Small intestine (tissue), 7 donors: ENCODE data around the gene EIF2B1. TPM values are rescaled to one million over a fixed set of nuclear protein-coding genes. Genes with fewer than 3 reads are reported as not detected.
"Not testable (repeated sequence)": the region's sequence is repeated elsewhere in the genome, so short reads cannot be mapped to it uniquely, and the experiment has no call there.

Experiments
- DNase-seq, 2 donors: peaks; one replicate each; pipeline versions ENCODE4 v3.0.0 to v3.0.0-alpha.2; 2013
- FAIRE-seq: peaks from 2 replicates; lab custom pipeline; 2012; peaks lifted over from hg19 to GRCh38; lab: Jason Lieb, UNC
- H3K27ac ChIP-seq, 3 donors: one replicate each; pipeline ENCODE4 v1.5.1; 2013; ENCODE audit warnings: low read length in 2 of 3, mild to moderate bottlenecking in 2 of 3, control low read depth in 1 of 3, inconsistent platforms in 1 of 3, low read depth in 1 of 3, moderate library complexity in 1 of 3
- H3K27me3 ChIP-seq, 3 donors: one replicate each; pipeline ENCODE4 v1.6.1; 2013; ENCODE audit warnings: low read length in 3 of 3, inconsistent platforms in 1 of 3; ENCODE audit not compliant: control insufficient read depth in 3 of 3, insufficient read depth in 3 of 3
- H3K36me3 ChIP-seq, 3 donors: one replicate each; pipeline ENCODE4 v1.6.1; 2013; ENCODE audit warnings: low read length in 3 of 3, inconsistent platforms in 1 of 3, low read depth in 1 of 3, mild to moderate bottlenecking in 1 of 3, moderate library complexity in 1 of 3; ENCODE audit not compliant: control insufficient read depth in 3 of 3, insufficient read depth in 2 of 3
- H3K4me1 ChIP-seq, 3 donors: one replicate each; pipeline ENCODE4 v1.6.1; 2013; ENCODE audit warnings: low read length in 2 of 3, inconsistent platforms in 1 of 3, low read depth in 1 of 3, mild to moderate bottlenecking in 1 of 3, moderate library complexity in 1 of 3; ENCODE audit not compliant: control insufficient read depth in 3 of 3, insufficient read depth in 2 of 3
- H3K4me3 ChIP-seq, 3 donors: one replicate each; pipeline ENCODE4 v1.5.1; 2013; ENCODE audit warnings: low read length in 3 of 3, control low read depth in 1 of 3, inconsistent platforms in 1 of 3, low read depth in 1 of 3, mild to moderate bottlenecking in 1 of 3, moderate library complexity in 1 of 3
- H3K9me3 ChIP-seq, 2 donors: one replicate each; pipeline ENCODE4 v1.6.1; 2013; ENCODE audit warnings: low read depth in 1 of 2, low read length in 1 of 2; ENCODE audit not compliant: control insufficient read depth in 2 of 2, insufficient read depth in 1 of 2
- WGBS, 3 donors: extraction: QIAGEN DNeasy Blood & Tissue Kit; methylation state at CpG; one replicate each; pipeline ENCODE4 v1.1.7; 2013; 5-methylcytosine and 5-hydroxymethylcytosine counted together
- polyA plus RNA-seq, 4 donors: library from polyadenylated mRNA; stranded (reverse) in 3 of 4; unstranded in 1 of 4; fragments of 200-250 nt in 3 of 4; fragments of 120-200 nt in 1 of 4; gene quantifications; one replicate each; pipeline versions ENCODE4 v1.2.1 to v1.2.3, GENCODE V29; 2013
- donor health status: healthy with polysubstance abuse.
- donor health status: control.
- donor health status: control.
- donor health status: Bipolar disorder and iron deficiency.
- donor health status: healthy.

EIF2B1 gene
- polyA plus RNA-seq, 4 donors = 28.4 to 40.1 (median 30.9) TPM

DNA sequence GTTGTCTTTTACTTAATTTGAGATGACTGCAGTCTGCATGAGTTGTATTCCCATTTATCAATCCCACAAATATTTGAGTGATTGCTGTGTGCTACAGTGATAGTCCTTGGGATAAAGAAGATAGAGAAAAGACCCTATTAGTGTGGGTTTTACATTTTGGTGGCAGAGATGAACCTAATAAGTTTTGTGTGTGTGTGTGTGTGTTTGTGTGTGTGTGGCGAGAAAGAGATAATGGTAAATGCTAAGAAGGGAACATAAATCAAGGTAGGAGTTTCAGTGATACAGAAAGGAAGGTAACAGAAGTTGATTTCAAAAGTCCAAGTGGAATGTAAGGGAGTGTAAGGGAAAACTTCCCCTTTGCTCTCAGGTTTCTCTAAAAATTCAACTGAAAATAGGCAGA is 34.2 kb downstream of the EIF2B1 start:
- no peak overlapping the region for H3K4me3 ChIP-seq
- H3K36me3 ChIP-seq = peaks cover 3 to 18% (median 5%) of the 10 kb centered on the region in 3 donors
- H3K27ac ChIP-seq = no peak overlapping the region
- H3K4me1 ChIP-seq = peaks cover 0 to 6% (median 5%) of the 10 kb centered on the region in 3 donors
- no peak for FAIRE-seq
- WGBS, 3 donors = 89 to 100% (median 90%) methylated on average over 1 of the region's 1 CpG
- DNase-seq = no peak
- H3K27me3 ChIP-seq = no peaks in the 10 kb centered on the region
- no peaks in the 10 kb centered on the region for H3K9me3 ChIP-seq

DNA sequence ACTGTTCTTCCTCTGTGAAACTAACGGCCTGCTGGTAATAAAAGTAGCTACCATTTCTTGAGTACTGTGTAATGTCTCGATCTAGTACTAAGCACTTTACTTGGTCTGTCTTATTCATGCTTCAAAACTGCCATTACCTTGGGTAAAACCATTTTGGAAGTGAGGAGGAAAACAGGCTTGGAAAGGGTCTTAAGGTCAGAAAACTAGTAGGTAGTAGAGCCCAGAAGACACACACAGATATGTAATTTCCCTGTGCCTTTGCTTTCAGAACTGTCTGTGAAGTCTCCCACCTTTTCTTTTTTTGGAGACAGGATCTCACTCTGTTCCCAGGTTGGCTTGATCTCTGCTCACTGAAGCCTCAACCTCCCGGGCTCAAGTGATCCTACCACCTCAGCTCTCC is 35.0 kb downstream of the EIF2B1 start:
- H3K27ac ChIP-seq = no peak overlapping the region
- H3K36me3 ChIP-seq = peaks cover 3 to 19% (median 5%) of the 10 kb centered on the region in 3 donors
- FAIRE-seq (no peak), DNase-seq (no peak)
- 70 to 75% (median 73%) methylated on average over 3 of the region's 3 CpGs for WGBS, 3 donors
- H3K9me3 ChIP-seq = no peaks in the 10 kb centered on the region
- no peaks in the 10 kb centered on the region for H3K27me3 ChIP-seq
- H3K4me1 ChIP-seq = peaks cover 0 to 6% (median 5%) of the 10 kb centered on the region in 3 donors
- H3K4me3 ChIP-seq = no peak overlapping the region

DNA sequence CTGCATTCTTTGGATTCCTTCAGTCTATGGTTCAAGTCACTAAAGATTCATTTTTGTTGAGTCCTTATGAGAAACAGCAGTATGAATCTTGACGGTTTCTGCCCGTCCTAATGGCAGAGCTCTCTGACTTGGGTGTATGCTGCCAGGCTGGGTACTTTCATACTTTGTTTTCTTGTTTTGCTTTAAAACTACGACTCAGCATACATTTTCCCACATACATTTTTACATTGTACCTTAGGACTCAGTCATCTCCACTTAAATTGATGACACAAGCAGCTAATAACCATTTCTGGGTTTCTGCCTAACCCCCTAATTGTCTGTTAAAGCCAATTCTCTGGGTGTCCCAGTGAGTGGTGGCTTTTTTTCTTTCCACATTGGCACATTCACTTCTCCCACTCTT is 36.4 kb downstream of the EIF2B1 start:
- peaks cover 0 to 6% (median 0%) of the 10 kb centered on the region in 3 donors for H3K4me1 ChIP-seq
- H3K27me3 ChIP-seq = no peaks in the 10 kb centered on the region
- DNase-seq (no peak), FAIRE-seq (no peak)
- no peaks in the 10 kb centered on the region for H3K9me3 ChIP-seq
- H3K36me3 ChIP-seq = peaks cover 5 to 27% (median 5%) of the 10 kb centered on the region in 3 donors
- H3K27ac ChIP-seq = no peak overlapping the region
- H3K4me3 ChIP-seq = no peak overlapping the region
- 81 to 87% (median 83%) methylated on average over 3 of the region's 3 CpGs for WGBS, 3 donors

DNA sequence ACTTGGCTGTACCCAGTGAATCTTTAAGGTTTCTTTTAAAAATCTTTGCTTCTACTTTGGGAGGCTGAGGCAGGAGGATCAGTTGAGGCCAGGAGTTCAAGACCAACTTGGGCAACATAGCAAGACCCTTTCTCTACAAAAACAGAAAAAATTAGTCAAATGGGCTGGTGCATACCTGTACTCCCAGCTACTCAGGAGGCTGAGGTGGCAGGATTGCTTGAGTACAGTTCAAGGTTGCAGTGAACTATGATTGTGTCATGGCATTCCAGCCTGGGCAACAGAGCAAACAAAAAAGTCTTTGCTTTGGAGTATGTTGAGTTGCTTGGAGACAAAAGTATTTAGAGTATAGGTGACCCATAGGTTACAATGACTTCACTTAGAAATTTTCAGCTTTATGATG is 37.8 kb downstream of the EIF2B1 start:
- H3K27ac ChIP-seq = no peak overlapping the region
- no peak for FAIRE-seq
- DNase-seq = no peak
- H3K4me1 ChIP-seq = no peaks in the 10 kb centered on the region
- no peaks in the 10 kb centered on the region for H3K9me3 ChIP-seq
- peaks cover 5 to 34% (median 14%) of the 10 kb centered on the region in 3 donors for H3K36me3 ChIP-seq
- no peak overlapping the region for H3K4me3 ChIP-seq
- H3K27me3 ChIP-seq = no peaks in the 10 kb centered on the region

DNA sequence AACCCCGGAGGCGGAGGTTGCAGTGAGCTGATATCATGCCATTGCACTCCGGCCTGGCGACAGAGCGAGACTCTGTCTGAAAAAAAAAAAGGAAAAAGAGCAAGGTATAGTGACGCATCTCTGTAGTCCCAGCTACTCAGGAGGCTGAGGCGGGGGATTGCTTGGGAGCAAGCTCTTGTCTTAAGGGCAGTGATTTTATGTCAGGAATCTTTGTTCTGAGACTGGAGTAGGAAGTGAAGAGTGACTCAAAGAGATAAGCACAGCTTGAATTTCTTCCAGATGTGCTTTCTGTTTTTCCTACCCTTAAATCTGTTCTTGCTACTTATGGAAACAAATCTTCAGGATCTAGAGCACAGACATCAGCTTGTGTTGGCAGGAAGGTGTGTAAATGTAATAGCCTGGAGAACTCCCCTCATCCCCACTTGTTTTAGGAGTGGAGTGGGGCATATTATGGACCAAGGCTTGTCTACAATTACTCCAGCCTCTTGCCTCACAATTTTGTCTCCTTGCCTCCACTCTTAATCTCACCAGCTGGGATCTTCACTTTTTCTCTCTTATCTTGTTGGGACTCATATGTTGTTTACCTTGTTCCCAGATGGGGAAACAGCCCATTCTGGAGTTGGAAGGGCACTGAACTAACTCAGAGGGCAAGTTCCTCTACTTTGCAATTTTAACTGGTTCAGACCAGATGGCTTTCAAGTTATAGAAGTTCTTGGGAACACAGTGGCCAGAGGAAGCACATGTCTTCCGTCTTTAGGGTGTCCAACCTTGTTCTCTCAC is 41.6 kb downstream of the EIF2B1 start:
- no peak overlapping the region for H3K27ac ChIP-seq
- H3K4me3 ChIP-seq = no peak overlapping the region
- peaks cover 0 to 5% (median 0%) of the 10 kb centered on the region in 3 donors for H3K4me1 ChIP-seq
- H3K9me3 ChIP-seq = no peaks in the 10 kb centered on the region
- DNase-seq (no peak), FAIRE-seq (no peak)
- H3K27me3 ChIP-seq = no peaks in the 10 kb centered on the region
- 78 to 82% (median 82%) methylated on average over 8 of the region's 8 CpGs for WGBS, 3 donors
- peaks cover 5 to 49% (median 25%) of the 10 kb centered on the region in 3 donors for H3K36me3 ChIP-seq

DNA sequence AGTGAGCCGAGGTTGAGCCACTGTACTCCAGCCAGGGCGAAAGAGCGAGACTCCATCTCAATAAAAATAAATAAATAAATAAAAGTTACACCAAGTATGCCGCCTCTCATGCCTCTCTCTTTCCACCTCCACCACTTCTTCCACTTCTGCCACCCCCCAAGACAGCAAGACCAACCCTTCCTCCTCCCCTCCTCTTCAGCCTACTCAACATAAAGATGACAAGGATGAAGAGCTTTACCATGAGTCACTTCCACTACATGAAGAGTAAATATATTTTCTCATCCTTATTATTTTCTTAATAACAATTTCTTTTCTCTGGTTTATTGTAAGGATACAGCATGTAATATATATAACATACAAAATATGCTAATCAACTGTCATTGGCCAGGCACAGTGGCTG is 52.7 kb downstream of the EIF2B1 start:
- DNase-seq (no peak), FAIRE-seq (no peak)
- no peak overlapping the region for H3K27ac ChIP-seq
- no peak overlapping the region for H3K4me3 ChIP-seq
- peaks cover 0 to 13% (median 8%) of the 10 kb centered on the region in 3 donors for H3K4me1 ChIP-seq
- H3K27me3 ChIP-seq = no peaks in the 10 kb centered on the region
- H3K9me3 ChIP-seq = peaks cover 0 to 6% of the 10 kb centered on the region in 2 donors
- 89 to 97% (median 96%) methylated on average over 4 of the region's 4 CpGs for WGBS, 3 donors
- H3K36me3 ChIP-seq = peaks cover 0 to 16% (median 0%) of the 10 kb centered on the region in 3 donors

DNA sequence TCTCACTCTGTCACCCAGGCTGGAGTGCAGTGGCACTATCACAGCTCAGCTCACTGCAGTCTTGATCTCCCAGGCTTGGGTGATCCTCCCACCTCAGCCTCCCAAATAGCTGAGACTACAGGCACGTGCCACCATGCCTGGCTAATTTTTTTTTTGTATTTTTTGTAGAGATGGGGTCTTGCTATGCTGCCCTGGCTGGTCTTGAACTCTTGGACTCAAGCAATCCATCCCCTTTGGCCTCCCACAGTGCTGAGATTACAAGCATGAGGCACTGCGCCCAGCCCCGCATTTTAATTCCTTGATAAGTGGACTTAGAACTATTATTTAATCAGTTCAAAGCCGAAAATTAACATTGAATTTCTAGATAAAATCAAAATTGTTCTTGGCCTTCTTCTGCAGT is 54.7 kb downstream of the EIF2B1 start:
- DNase-seq, H3K4me1 ChIP-seq, H3K4me3 ChIP-seq, H3K27me3 ChIP-seq, H3K9me3 ChIP-seq, FAIRE-seq, H3K27ac ChIP-seq: not testable (repeated sequence)
- 53 to 88% (median 64%) methylated on average over 4 of the region's 4 CpGs for WGBS, 3 donors
- peaks cover 0 to 16% (median 0%) of the 10 kb centered on the region in 3 donors for H3K36me3 ChIP-seq

DNA sequence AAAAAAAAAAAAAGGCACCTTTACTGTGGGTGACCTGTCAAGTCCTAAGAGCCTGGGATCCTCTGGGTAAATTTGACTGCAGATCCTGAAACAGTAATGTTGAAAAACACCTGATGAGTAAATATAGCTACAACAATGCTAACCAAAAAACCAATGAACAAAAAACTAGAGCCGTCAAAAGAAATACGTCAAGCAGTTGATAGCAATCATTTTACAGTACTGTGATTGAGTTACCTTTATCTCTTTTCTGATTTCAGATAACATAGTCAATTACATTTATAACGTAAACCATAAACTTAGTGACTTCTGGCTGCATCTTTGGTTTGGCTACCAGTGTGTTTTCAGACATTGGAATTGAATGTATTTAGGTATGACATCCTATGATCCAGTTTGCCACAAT is 55.2 kb downstream of the EIF2B1 start:
- Histone ChIP-seq H3K36me3 (peaks cover 0 to 16% (median 0%) of the 10 kb centered on the region in 3 donors), H3K27ac (no peak overlapping the region), H3K4me1 (peaks cover 0 to 8% (median 8%) of the 10 kb centered on the region in 3 donors), H3K4me3 (no peak overlapping the region), H3K27me3 (no peaks in the 10 kb centered on the region), H3K9me3 (peaks cover 0 to 6% of the 10 kb centered on the region in 2 donors)
- 35 to 68% (median 58%) methylated on average over 3 of the region's 3 CpGs for WGBS, 3 donors
- FAIRE-seq (no peak), DNase-seq (no peak)
